GM12878 (cell line): ENCODE results near the gene ANKMY1. TPM values are rescaled to one million over a fixed set of nuclear protein-coding genes. Genes with fewer than 3 reads are reported as not detected.

ENCODE experiments used
- ATAC-seq: fragments of 200-7000 bp; cut with Tn5 transposase; 3 replicates; pipeline ENCODE4 v1.9.1; 2020; ENCODE audit warnings: mild to moderate bottlenecking, moderate library complexity
- BruUV-seq: library from RNA; stranded (reverse); fragments of 400-500 nt; replicated peaks from 2 replicates; lab custom pipeline; 2021; lab: Mats Ljungman, UMichigan
- CTCF ChIA-PET: fragments of 300-600 bp; sonication (Branson Sonifier 250); formaldehyde crosslinking; extraction: SDS; loops from one replicate; lab custom pipeline; 2021; ENCODE audit warnings: inconsistent platforms; lab: Yijun Ruan, JAX
- POLR2A ChIA-PET: fragments of 350-600 bp; formaldehyde crosslinking; extraction: SDS; loops from one replicate; lab custom pipeline; 2021; ENCODE audit warnings: inconsistent platforms; lab: Charles Lee
- RAD21 ChIA-PET: fragments of 300-600 bp; sonication (Branson Sonifier 250); formaldehyde crosslinking; loops from one replicate; lab custom pipeline; 2023; ENCODE audit warnings: antibody characterized with exemption; ENCODE audit not compliant: unreplicated experiment; lab: Charles Lee
- SMC1A ChIA-PET: fragments of 300-600 bp; sonication (Branson Sonifier 250); formaldehyde crosslinking; loops from one replicate; lab custom pipeline; 2023; ENCODE audit not compliant: unreplicated experiment, uncharacterized antibody; lab: Charles Lee
- DNase-seq: peaks from one replicate; pipeline ENCODE4 v3.0.0-alpha.2; 2011; ENCODE audit warnings: low read depth, low spot score
- FAIRE-seq: peaks from 3 replicates; lab custom pipeline; 2011; peaks lifted over from hg19 to GRCh38; lab: Jason Lieb, UNC
- H2AFZ ChIP-seq: 2 replicates; pipeline ENCODE4 v1.6.0; 2011; ENCODE audit warnings: low read depth, low read length, control low read depth; ENCODE audit not compliant: control insufficient read depth
- H3K27ac ChIP-seq: 2 replicates; pipeline ENCODE4 v1.5.1; 2011; ENCODE audit warnings: control low read depth; ENCODE audit not compliant: control insufficient read depth, insufficient read depth
- H3K27me3 ChIP-seq, 2 experiments: replicated peaks in 1 of 2; 2 replicates each; pipeline versions ENCODE4 v1.6.0 to v1.6.1; 2011; ENCODE audit warnings: low read length in 1 of 2; ENCODE audit not compliant: control insufficient read depth in 2 of 2, insufficient read depth in 2 of 2
- H3K36me3 ChIP-seq, 2 experiments: 2 replicates each; pipeline ENCODE4 v1.5.1; 2011; ENCODE audit warnings: low read length in 1 of 2; ENCODE audit not compliant: control insufficient read depth in 2 of 2, insufficient read depth in 2 of 2
- H3K4me1 ChIP-seq: 2 replicates; pipeline ENCODE4 v1.6.1; 2011; ENCODE audit warnings: mild to moderate bottlenecking, low read length, moderate library complexity, mixed read lengths; ENCODE audit not compliant: control insufficient read depth, insufficient read depth
- H3K4me2 ChIP-seq: 2 replicates; pipeline ENCODE4 v1.6.0; 2011; ENCODE audit warnings: control low read depth; ENCODE audit not compliant: control insufficient read depth, insufficient read depth
- H3K4me3 ChIP-seq: fragments of 200-600 bp; sonication (generic); 2 replicates; pipeline ENCODE4 v1.5.1; 2016
- H3K79me2 ChIP-seq: 2 replicates; pipeline ENCODE4 v1.6.0; 2011; ENCODE audit warnings: low read length; ENCODE audit not compliant: control insufficient read depth, insufficient read depth
- H3K9ac ChIP-seq: 2 replicates; pipeline ENCODE4 v1.8.0; 2011; ENCODE audit warnings: low read length, control low read depth, mixed read lengths; ENCODE audit not compliant: control insufficient read depth, insufficient read depth
- H3K9me3 ChIP-seq: replicated peaks from 3 replicates; pipeline ENCODE4 v1.5.1; 2011; ENCODE audit warnings: mild to moderate bottlenecking, low read length; ENCODE audit not compliant: control insufficient read depth, insufficient read depth
- H4K20me1 ChIP-seq: 2 replicates; pipeline ENCODE4 v1.6.0; 2011; ENCODE audit not compliant: control insufficient read depth, insufficient read depth
- IKZF2 ChIP-seq, 2 experiments: fragments of 450-650 bp; IDR thresholded peaks; 2 replicates each; pipeline ENCODE4 v1.6.1; 2017; ENCODE audit warnings: mild to moderate bottlenecking in 2 of 2, moderate library complexity in 2 of 2
- IRF4 ChIP-seq: IDR thresholded peaks from 2 replicates; pipeline ENCODE4 v1.6.1; 2011; ENCODE audit warnings: low read depth, low read length
- NR2C2 ChIP-seq: IDR thresholded peaks from 2 replicates; pipeline ENCODE4 v1.6.1; 2011; ENCODE audit warnings: borderline replicate concordance, low read depth; ENCODE audit not compliant: control insufficient read depth, insufficient read length
- PML ChIP-seq: IDR thresholded peaks from 2 replicates; pipeline ENCODE4 v1.6.1; 2012; ENCODE audit warnings: low read length, inconsistent platforms
- POLR2AphosphoS2 ChIP-seq: IDR thresholded peaks from 2 replicates; pipeline ENCODE4 v1.6.1; 2011; ENCODE audit warnings: low read depth, mild to moderate bottlenecking, low read length, improper control_type of control experiment, moderate library complexity
- WGBS: methylation state at CpG from one replicate; pipeline ENCODE4 v1.1.6; 2016; ENCODE audit warnings: low lambda C conversion rate; ENCODE audit not compliant: insufficient replicate concordance, insufficient coverage; ENCODE audit errors: missing lambda C conversion rate; 5-methylcytosine and 5-hydroxymethylcytosine counted together
- in situ Hi-C: fragments of 300-500 bp; cut with MboI; formaldehyde crosslinking; loops from 9 replicates; pipeline ENCODE4 v1.14.3; 2018; ENCODE audit warnings: mixed read lengths
- intact Hi-C: fragments of 100-400 bp; cut with micrococcal nuclease; formaldehyde crosslinking; loops from one replicate; pipeline ENCODE4 v1.14.2; 2022; ENCODE audit not compliant: unreplicated experiment
- polyA plus RNA-seq, 11 experiments: library from polyadenylated mRNA; depleted of rRNA in 4 of 11; unstranded in 6 of 11; stranded (reverse) in 5 of 11; fragments of >200 nt; fragmentation: Nextera tagmentation in 4 of 11; fragmentation: Illumina TruSeq in 1 of 11; extraction: Ambion mirVana in 4 of 11; extraction: Trizol in 1 of 11; gene quantifications; 1 replicate in 1 of 11; 2 replicates in 10 of 11; pipeline versions ENCODE4 v1.2.1 to v1.2.3, GENCODE V29; 2011 to 2016; ENCODE audit warnings: inconsistent platforms in 2 of 11, missing spikeins in 2 of 11, low read depth in 1 of 11
- total RNA-seq, 4 experiments: library from RNA; depleted of rRNA in 3 of 4; stranded (reverse); fragments of >200 nt in 3 of 4; fragmentation: Illumina TruSeq in 1 of 4; extraction: Trizol in 1 of 4; gene quantifications; 2 replicates each; pipeline versions ENCODE4 v1.2.1 to v1.2.3, GENCODE V29; 2013 to 2021
- TF ChIP-seq, protein P1 (sequence below): fragments of 450-650 bp; IDR thresholded peaks from 2 replicates; pipeline ENCODE4 v1.6.1; 2017; ENCODE audit warnings: mild to moderate bottlenecking, moderate library complexity
- TF ChIP-seq, protein P2 (sequence below): fragments of 450-650 bp; IDR thresholded peaks from 2 replicates; pipeline ENCODE4 v1.6.1; 2017; ENCODE audit warnings: antibody characterized with exemption, mild to moderate bottlenecking, moderate library complexity
- TF ChIP-seq, protein P3 (sequence below): fragments of 450-650 bp; IDR thresholded peaks from 2 replicates; pipeline ENCODE4 v1.6.1; 2017; ENCODE audit warnings: mild to moderate bottlenecking
- TF ChIP-seq, protein P4 (sequence below): fragments of 450-650 bp; IDR thresholded peaks from 2 replicates; pipeline ENCODE4 v1.6.1; 2016; ENCODE audit warnings: mild to moderate bottlenecking

The ANKMY1 gene
- total and polyA plus RNA-seq, 10 of the 15 experiments (the other 5 are each of a cell fraction or from before 2014, with no cell fraction given), result 1.1 to 15.3 (median 11.1) TPM

DNA sequence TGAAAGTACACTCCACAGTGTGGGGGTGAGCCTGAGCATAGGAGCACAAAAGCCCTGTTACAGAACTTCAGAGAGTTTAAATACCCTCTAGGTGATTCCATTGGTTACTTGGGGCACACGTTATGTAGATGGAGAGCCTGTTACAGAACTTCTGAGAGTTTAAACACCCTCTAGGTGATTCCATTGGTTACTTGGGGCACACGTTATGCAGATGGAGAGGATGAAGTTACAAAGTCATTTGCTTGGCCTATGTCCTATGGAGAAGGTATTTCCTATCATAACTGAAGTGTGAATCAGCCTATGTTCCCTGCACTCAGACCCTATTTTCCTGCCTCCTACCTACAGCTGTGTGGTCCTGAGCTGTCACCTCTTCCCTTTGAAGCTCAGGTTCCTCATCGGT is 25.0 kb upstream of the ANKMY1 start (continued):
- TF ChIP-seq, protein P1, sequence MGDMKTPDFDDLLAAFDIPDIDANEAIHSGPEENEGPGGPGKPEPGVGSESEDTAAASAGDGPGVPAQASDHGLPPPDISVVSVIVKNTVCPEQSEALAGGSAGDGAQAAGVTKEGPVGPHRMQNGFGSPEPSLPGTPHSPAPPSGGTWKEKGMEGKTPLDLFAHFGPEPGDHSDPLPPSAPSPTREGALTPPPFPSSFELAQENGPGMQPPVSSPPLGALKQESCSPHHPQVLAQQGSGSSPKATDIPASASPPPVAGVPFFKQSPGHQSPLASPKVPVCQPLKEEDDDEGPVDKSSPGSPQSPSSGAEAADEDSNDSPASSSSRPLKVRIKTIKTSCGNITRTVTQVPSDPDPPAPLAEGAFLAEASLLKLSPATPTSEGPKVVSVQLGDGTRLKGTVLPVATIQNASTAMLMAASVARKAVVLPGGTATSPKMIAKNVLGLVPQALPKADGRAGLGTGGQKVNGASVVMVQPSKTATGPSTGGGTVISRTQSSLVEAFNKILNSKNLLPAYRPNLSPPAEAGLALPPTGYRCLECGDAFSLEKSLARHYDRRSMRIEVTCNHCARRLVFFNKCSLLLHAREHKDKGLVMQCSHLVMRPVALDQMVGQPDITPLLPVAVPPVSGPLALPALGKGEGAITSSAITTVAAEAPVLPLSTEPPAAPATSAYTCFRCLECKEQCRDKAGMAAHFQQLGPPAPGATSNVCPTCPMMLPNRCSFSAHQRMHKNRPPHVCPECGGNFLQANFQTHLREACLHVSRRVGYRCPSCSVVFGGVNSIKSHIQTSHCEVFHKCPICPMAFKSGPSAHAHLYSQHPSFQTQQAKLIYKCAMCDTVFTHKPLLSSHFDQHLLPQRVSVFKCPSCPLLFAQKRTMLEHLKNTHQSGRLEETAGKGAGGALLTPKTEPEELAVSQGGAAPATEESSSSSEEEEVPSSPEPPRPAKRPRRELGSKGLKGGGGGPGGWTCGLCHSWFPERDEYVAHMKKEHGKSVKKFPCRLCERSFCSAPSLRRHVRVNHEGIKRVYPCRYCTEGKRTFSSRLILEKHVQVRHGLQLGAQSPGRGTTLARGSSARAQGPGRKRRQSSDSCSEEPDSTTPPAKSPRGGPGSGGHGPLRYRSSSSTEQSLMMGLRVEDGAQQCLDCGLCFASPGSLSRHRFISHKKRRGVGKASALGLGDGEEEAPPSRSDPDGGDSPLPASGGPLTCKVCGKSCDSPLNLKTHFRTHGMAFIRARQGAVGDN, result no peak
- no peak for TF ChIP-seq IKZF2 (IDR thresholded peaks at IDR 0.05)

DNA sequence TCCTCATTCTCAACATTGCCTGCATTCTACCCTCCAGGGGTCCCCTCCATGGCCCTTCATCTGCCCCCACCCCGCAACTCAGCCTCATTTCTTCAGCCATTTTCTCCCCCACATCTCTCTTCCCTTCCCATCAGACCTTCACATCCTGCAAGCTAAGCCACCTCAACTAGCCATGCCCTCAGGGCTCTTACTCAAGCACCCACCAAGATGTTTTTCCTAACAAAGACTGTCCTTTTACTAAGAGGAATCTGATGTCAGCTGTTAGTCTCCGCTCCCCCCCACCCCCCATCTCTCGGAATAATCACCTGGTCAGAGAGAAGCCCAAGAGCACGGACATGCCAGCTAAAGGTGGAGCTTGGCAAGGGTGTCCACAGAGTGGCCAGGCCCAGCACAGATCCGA is 24.0 kb upstream of the ANKMY1 start:
- in situ Hi-C loops (no loop called here), intact Hi-C loops (no loop called here)
- ChIA-PET POLR2A (interaction anchor here (0.6 to 1.2 kb wide), 2 partner anchors 21 to 257 kb away, joined by 3 read pairs; no protein-coding TSS in a partner anchor), CTCF (interaction anchor here (1.0 to 11.9 kb wide), 2 partner anchors 18 to 68 kb away, joined by 4 to 196 read pairs; partner anchors contain the start of gene DUSP28), RAD21 (interaction anchor here (0.6 to 10.9 kb wide), 2 partner anchors 20 to 574 kb away, joined by 3 to 206 read pairs; partner anchors contain the start of genes ANKMY1 and DUSP28), SMC1A (interaction anchor here (3.6 kb wide), 1 partner anchor 16 kb away, joined by 35 read pairs; no protein-coding TSS in a partner anchor)
- 98% methylated on average over 5 of the region's 5 CpGs for WGBS
- Histone ChIP-seq H4K20me1 (no peaks in the 10 kb centered on the region; the same call in 1 of the 2 replicates), H2AFZ (no peak overlapping the region), H3K27ac (no peak overlapping the region), H3K79me2 (peaks cover 29% of the 10 kb centered on the region), H3K36me3 (peaks cover 0 to 5% of the 10 kb centered on the region in 2 experiments; a peak in 3 of 4 replicates), H3K4me3 (no peak overlapping the region), H3K4me2 (no peak overlapping the region), H3K4me1 (peaks cover 46% of the 10 kb centered on the region), H3K27me3 (no peaks in the 10 kb centered on the region), H3K9me3 (no peaks in the 10 kb centered on the region; the same call in 1 of the 3 replicates), H3K9ac (no peak overlapping the region)
- no TSS peak for BruUV-seq
- DNase-seq (no peak), ATAC-seq (no peak), FAIRE-seq (no peak)
- TF ChIP-seq, protein P2, sequence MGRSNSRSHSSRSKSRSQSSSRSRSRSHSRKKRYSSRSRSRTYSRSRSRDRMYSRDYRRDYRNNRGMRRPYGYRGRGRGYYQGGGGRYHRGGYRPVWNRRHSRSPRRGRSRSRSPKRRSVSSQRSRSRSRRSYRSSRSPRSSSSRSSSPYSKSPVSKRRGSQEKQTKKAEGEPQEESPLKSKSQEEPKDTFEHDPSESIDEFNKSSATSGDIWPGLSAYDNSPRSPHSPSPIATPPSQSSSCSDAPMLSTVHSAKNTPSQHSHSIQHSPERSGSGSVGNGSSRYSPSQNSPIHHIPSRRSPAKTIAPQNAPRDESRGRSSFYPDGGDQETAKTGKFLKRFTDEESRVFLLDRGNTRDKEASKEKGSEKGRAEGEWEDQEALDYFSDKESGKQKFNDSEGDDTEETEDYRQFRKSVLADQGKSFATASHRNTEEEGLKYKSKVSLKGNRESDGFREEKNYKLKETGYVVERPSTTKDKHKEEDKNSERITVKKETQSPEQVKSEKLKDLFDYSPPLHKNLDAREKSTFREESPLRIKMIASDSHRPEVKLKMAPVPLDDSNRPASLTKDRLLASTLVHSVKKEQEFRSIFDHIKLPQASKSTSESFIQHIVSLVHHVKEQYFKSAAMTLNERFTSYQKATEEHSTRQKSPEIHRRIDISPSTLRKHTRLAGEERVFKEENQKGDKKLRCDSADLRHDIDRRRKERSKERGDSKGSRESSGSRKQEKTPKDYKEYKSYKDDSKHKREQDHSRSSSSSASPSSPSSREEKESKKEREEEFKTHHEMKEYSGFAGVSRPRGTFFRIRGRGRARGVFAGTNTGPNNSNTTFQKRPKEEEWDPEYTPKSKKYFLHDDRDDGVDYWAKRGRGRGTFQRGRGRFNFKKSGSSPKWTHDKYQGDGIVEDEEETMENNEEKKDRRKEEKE, result no peak
- TF ChIP-seq PML (no peak), NR2C2 (no peak), IRF4 (no peak), POLR2AphosphoS2 (no peak)
- TF ChIP-seq, protein P3, sequence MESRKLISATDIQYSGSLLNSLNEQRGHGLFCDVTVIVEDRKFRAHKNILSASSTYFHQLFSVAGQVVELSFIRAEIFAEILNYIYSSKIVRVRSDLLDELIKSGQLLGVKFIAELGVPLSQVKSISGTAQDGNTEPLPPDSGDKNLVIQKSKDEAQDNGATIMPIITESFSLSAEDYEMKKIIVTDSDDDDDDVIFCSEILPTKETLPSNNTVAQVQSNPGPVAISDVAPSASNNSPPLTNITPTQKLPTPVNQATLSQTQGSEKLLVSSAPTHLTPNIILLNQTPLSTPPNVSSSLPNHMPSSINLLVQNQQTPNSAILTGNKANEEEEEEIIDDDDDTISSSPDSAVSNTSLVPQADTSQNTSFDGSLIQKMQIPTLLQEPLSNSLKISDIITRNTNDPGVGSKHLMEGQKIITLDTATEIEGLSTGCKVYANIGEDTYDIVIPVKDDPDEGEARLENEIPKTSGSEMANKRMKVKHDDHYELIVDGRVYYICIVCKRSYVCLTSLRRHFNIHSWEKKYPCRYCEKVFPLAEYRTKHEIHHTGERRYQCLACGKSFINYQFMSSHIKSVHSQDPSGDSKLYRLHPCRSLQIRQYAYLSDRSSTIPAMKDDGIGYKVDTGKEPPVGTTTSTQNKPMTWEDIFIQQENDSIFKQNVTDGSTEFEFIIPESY, result no peak
- TF ChIP-seq, protein P4, sequence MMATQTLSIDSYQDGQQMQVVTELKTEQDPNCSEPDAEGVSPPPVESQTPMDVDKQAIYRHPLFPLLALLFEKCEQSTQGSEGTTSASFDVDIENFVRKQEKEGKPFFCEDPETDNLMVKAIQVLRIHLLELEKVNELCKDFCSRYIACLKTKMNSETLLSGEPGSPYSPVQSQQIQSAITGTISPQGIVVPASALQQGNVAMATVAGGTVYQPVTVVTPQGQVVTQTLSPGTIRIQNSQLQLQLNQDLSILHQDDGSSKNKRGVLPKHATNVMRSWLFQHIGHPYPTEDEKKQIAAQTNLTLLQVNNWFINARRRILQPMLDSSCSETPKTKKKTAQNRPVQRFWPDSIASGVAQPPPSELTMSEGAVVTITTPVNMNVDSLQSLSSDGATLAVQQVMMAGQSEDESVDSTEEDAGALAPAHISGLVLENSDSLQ, result no peak
